ENCODE data around the gene ARID1A.
"Not testable (repeated sequence)": the region's sequence is repeated elsewhere in the genome, so short reads cannot be mapped to it uniquely, and the experiment has no call there.

ARID1A gene

GRCh38 chr1:26695356-26696118 lies at the start of gene ARID1A:
TSS of gene ARID1A (plus strand) at chr1:26696015. CDS start at chr1:26696404, 389 bp downstream.
- DNase-seq (ENCODE audit: low read depth), result peak; percentile 93

- no peak for DNase-seq (ENCODE audit: low read depth)
Observed at GRCh38 chr1:26664802-26665201, 31.0 kb upstream of the ARID1A start.

GRCh38 chr1:26666855-26667254 lies 29.0 kb upstream of the ARID1A start:
- no peak for DNase-seq (ENCODE audit: low read depth)

GRCh38 chr1:26668106-26668786 lies 27.6 kb upstream of the ARID1A start:
- DNase-seq (ENCODE audit: low read depth), result not testable (repeated sequence)

- peak; percentile 27 for DNase-seq (ENCODE audit: low read depth)
Observed at GRCh38 chr1:26677306-26678115, 18.3 kb upstream of the ARID1A start.

GRCh38 chr1:26684763-26685508 lies 10.9 kb upstream of the ARID1A start:
- DNase-seq (ENCODE audit: low read depth), result no peak

GRCh38 chr1:26686795-26687194 lies 9.0 kb upstream of the ARID1A start:
- DNase-seq (ENCODE audit: low read depth), result no peak

GRCh38 chr1:26689504-26689903 lies 6.3 kb upstream of the ARID1A start:
- no peak for DNase-seq (ENCODE audit: low read depth)

- DNase-seq (ENCODE audit: low read depth), result no peak
Observed at GRCh38 chr1:26690157-26690556, 5.7 kb upstream of the ARID1A start.

- DNase-seq (ENCODE audit: low read depth), result no peak
Observed at GRCh38 chr1:26690576-26691031, 5.2 kb upstream of the ARID1A start.

GRCh38 chr1:26692211-26692792 lies 3.5 kb upstream of the ARID1A start:
- peak; percentile 62 for DNase-seq (ENCODE audit: low read depth)

GRCh38 chr1:26692793-26693490 lies 2.9 kb upstream of the ARID1A start:
- DNase-seq (ENCODE audit: low read depth), result peak; percentile 77

- DNase-seq (ENCODE audit: low read depth), result no peak
Observed at GRCh38 chr1:26693599-26694572, 1.9 kb upstream of the ARID1A start.

- DNase-seq (ENCODE audit: low read depth), result no peak
Observed at GRCh38 chr1:26694638-26695355, 1.0 kb upstream of the ARID1A start.

GRCh38 chr1:26696119-26696653 lies 371 bp downstream of the ARID1A start:
- DNase-seq (ENCODE audit: low read depth), result peak; percentile 26

GRCh38 chr1:26696654-26697430 lies 1.0 kb downstream of the ARID1A start:
- peak; percentile 68 for DNase-seq (ENCODE audit: low read depth)

- no peak for DNase-seq (ENCODE audit: low read depth)
Observed at GRCh38 chr1:26697431-26697977, 1.7 kb downstream of the ARID1A start.
